Spleen (tissue), 11 donors: Measurements from ENCODE around the gene STN1. TPM values are rescaled to one million over a fixed set of nuclear protein-coding genes. Genes with fewer than 3 reads are reported as not detected.

Source experiments
- DNase-seq: peaks from one replicate; pipeline ENCODE4 v3.0.0-alpha.2; 2020
- H3K27ac ChIP-seq, 8 donors: fragments of 200-600 bp; sonication (generic) in 7 of 8; 1 replicate in 4 of 8; 2 replicates in 4 of 8; pipeline versions ENCODE4 v1.5.0 to v1.8.0; 2016 to 2021; ENCODE audit warnings: inconsistent platforms in 4 of 8, mild to moderate bottlenecking in 4 of 8, moderate library complexity in 1 of 8
- H3K27me3 ChIP-seq, 7 donors: fragments of 200-600 bp; sonication (generic) in 6 of 7; replicated peaks in 1 of 7; 1 replicate in 4 of 7; 2 replicates in 3 of 7; pipeline versions ENCODE4 v1.5.0 to v1.8.0; 2016 to 2021; ENCODE audit warnings: inconsistent platforms in 3 of 7, mild to moderate bottlenecking in 1 of 7
- H3K36me3 ChIP-seq, 6 donors: fragments of 200-600 bp; sonication (generic) in 5 of 6; 1 replicate in 4 of 6; 2 replicates in 2 of 6; pipeline versions ENCODE4 v1.5.0 to v1.8.0; 2016 to 2021; ENCODE audit warnings: inconsistent platforms in 2 of 6
- H3K4me1 ChIP-seq, 6 donors: fragments of 200-600 bp; sonication (generic) in 5 of 6; 1 replicate in 3 of 6; 2 replicates in 3 of 6; pipeline versions ENCODE4 v1.5.0 to v1.8.0; 2016 to 2021; ENCODE audit warnings: inconsistent platforms in 3 of 6
- H3K4me3 ChIP-seq, 8 donors: fragments of 200-600 bp; sonication (generic) in 7 of 8; 1 replicate in 4 of 8; 2 replicates in 4 of 8; pipeline versions ENCODE4 v1.5.0 to v1.8.0; 2016 to 2021; ENCODE audit warnings: inconsistent platforms in 4 of 8, mild to moderate bottlenecking in 4 of 8, moderate library complexity in 2 of 8
- H3K9me3 ChIP-seq, 8 donors: fragments of 200-600 bp; sonication (generic) in 7 of 8; 1 replicate in 4 of 8; 2 replicates in 4 of 8; pipeline versions ENCODE4 v1.5.0 to v1.8.0; 2016 to 2021; ENCODE audit warnings: inconsistent platforms in 4 of 8
- POLR2A ChIP-seq, 3 donors: fragments of 450-650 bp; IDR thresholded peaks; one replicate each; pipeline ENCODE4 v1.5.1; 2017; ENCODE audit warnings: antibody characterized with exemption in 3 of 3, mild to moderate bottlenecking in 1 of 3
- POLR2AphosphoS5 ChIP-seq, 3 donors: sonication (generic); formaldehyde crosslinking; IDR thresholded peaks; one replicate each; pipeline ENCODE4 v1.5.1; 2017; ENCODE audit warnings: antibody characterized with exemption in 3 of 3
- WGBS, 5 donors: extraction: QIAGEN DNeasy Blood & Tissue Kit in 3 of 5; methylation state at CpG; one replicate each; pipeline versions ENCODE4 v1.1.5 to v1.1.7; 2013 to 2018; 5-methylcytosine and 5-hydroxymethylcytosine counted together
- intact Hi-C: fragments of 100-400 bp; cut with DNase I; formaldehyde crosslinking; loops from one replicate; pipeline ENCODE4 v1.15.0; 2023; ENCODE audit warnings: low total_unique reads
- polyA plus RNA-seq, 3 donors: library from polyadenylated mRNA; stranded (reverse); fragments of 200-250 nt; gene quantifications; one replicate each; pipeline ENCODE4 v1.2.1, GENCODE V29; 2013
- total RNA-seq, 7 donors: library from RNA; depleted of rRNA in 3 of 7; stranded (reverse); fragments of >200 nt in 3 of 7; fragmentation: NEBNext Ultra II Directional in 4 of 7; extraction: Animal tissue kit (Norgen Biotek cat#: 25700) in 4 of 7; gene quantifications; one replicate each; pipeline versions ENCODE4 v1.1.0 to v1.2.1, GENCODE V29; 2016 to 2021
- TF ChIP-seq, protein P1 (sequence below), 11 experiments: fragments of 200-600 bp in 7 of 11; fragments of 450-650 bp in 4 of 11; sonication (generic) in 4 of 11; IDR thresholded peaks in 8 of 11; conservative IDR thresholded peaks in 3 of 11; 1 replicate in 7 of 11; 2 replicates in 4 of 11; pipeline versions ENCODE4 v1.4.0 to v1.8.0; 2016 to 2021; ENCODE audit warnings: antibody characterized with exemption in 11 of 11, inconsistent platforms in 4 of 11, mild to moderate bottlenecking in 1 of 11
- donor health status: healthy with polysubstance abuse.
- donor health status: DM: no; HTN: no; CAD: no; lungs with moderate emphysema.
- donor health status: DM: no; HTN: no; CAD: no.
- donor health status: Bipolar disorder and iron deficiency.
- donor health status: healthy.
- donor health status: DM: no; HTN: no; CAD: no.
- donor health status: DM: yes; HTN: yes; CAD: no.

STN1 gene
- total and polyA plus RNA-seq, 10 donors, result 14.2 to 27.7 (median 22.3) TPM

DNA sequence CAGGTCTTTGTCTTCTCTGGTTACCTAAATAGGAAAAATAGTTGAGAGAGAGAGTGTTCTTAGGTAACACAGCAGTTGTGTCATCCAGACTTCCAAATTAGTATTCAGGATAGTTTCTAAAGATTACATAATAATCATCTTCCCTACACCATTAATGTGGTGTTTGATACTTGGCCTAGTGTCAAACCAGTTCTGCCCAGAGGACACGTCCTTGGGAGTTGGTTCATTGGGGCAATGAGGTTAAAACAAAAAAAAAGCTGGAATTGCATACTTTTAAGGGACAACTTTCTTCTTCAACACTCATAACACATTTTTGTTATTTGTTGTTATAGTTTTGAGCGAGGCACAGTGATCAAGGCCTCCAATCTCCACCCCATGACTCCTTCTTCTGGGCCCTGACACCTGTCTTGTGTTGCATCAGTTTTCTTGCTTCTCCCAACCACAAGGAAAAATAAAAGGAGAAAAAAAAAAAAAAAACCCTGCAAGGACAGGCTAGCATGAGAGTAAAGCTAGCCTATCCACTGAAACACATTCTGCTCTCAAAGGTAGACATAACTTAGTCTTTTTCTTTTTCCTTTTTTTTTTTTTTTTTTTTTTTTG lies 28.8 kb downstream of the STN1 start:
- intact Hi-C loops, result loop anchor here (2.0 to 10.0 kb wide), 2 partner anchors 196 to 320 kb away; partner anchors contain the start of gene COL17A1
- 57 to 78% (median 76%) methylated on average over 2 of the region's 2 CpGs for WGBS, 5 donors
- TF ChIP-seq POLR2AphosphoS5 (IDR thresholded peaks at IDR 0.05) (no peak), POLR2A (IDR thresholded peaks at IDR 0.05) (no peak)
- TF ChIP-seq, protein P1, sequence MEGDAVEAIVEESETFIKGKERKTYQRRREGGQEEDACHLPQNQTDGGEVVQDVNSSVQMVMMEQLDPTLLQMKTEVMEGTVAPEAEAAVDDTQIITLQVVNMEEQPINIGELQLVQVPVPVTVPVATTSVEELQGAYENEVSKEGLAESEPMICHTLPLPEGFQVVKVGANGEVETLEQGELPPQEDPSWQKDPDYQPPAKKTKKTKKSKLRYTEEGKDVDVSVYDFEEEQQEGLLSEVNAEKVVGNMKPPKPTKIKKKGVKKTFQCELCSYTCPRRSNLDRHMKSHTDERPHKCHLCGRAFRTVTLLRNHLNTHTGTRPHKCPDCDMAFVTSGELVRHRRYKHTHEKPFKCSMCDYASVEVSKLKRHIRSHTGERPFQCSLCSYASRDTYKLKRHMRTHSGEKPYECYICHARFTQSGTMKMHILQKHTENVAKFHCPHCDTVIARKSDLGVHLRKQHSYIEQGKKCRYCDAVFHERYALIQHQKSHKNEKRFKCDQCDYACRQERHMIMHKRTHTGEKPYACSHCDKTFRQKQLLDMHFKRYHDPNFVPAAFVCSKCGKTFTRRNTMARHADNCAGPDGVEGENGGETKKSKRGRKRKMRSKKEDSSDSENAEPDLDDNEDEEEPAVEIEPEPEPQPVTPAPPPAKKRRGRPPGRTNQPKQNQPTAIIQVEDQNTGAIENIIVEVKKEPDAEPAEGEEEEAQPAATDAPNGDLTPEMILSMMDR (IDR thresholded peaks at IDR 0.05 in 8 of 11, conservative IDR thresholded peaks at IDR 0.05 in 3 of 11), result no peak
- H3K9me3 ChIP-seq, result no peaks in the 10 kb centered on the region
- DNase-seq, result no peak
- H3K4me3 ChIP-seq, result no peak overlapping the region
- peaks cover 9 to 49% (median 28%) of the 10 kb centered on the region in 6 donors for H3K4me1 ChIP-seq
- H3K36me3 ChIP-seq, result peaks cover 0 to 91% (median 33%) of the 10 kb centered on the region in 6 donors
- H3K27me3 ChIP-seq, result no peaks in the 10 kb centered on the region
- H3K27ac ChIP-seq, result peak overlapping the region in 3 of 8 donors; percentile 27 to 78 (median 57)

DNA sequence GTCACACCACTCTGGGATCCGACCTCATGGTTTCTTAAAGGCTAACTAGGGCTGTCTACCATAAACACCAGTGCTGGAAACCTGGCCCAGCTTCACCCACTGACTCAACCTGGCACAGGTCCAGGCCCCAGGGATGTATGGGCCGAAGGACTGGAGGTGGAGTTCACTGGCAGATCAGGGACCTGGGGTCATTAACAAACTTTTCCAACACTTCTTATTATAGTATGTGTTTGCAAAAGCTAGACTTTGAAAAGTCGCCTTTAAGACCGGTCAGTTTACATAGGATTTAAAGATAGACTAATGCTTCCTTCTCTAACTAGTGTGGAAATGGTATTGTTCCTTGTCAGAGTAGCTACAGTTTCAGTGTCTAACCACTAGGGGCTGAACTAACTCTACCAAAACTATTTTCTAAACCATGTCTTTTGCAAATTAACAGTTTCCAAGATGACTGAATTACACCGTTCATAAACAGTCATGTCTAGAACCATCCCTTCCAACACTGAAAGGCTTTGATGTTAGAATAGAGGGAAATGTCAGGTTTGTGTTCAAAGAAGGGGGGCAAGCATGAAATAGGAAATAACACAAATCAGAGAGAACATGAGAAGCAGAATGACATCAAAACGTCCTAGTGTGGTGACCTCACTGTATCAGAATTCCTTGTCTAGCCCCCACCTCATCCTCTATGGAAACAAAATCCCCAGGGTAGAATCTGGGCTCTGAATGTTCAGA lies 29.7 kb downstream of the STN1 start:
- Histone ChIP-seq H3K4me1 (peaks cover 0 to 40% (median 24%) of the 10 kb centered on the region in 6 donors), H3K4me3 (no peak overlapping the region), H3K27me3 (no peaks in the 10 kb centered on the region), H3K27ac (peak overlapping the region in 3 of 8 donors; percentile 27 to 78 (median 57)), H3K9me3 (no peaks in the 10 kb centered on the region), H3K36me3 (peaks cover 0 to 94% (median 34%) of the 10 kb centered on the region in 6 donors)
- no peak for DNase-seq
- WGBS, 5 donors, result 24 to 34% (median 27%) methylated on average over 6 of the region's 6 CpGs
- intact Hi-C loops, result loop anchor here (2.0 to 10.0 kb wide), 2 partner anchors 197 to 321 kb away; partner anchors contain the start of gene COL17A1
- TF ChIP-seq, protein P1 (IDR thresholded peaks at IDR 0.05 in 8 of 11, conservative IDR thresholded peaks at IDR 0.05 in 3 of 11), result peak; percentile 78 to 94 (median 83)
- TF ChIP-seq POLR2A (IDR thresholded peaks at IDR 0.05), result no peak
- TF ChIP-seq POLR2AphosphoS5 (IDR thresholded peaks at IDR 0.05), result no peak

DNA sequence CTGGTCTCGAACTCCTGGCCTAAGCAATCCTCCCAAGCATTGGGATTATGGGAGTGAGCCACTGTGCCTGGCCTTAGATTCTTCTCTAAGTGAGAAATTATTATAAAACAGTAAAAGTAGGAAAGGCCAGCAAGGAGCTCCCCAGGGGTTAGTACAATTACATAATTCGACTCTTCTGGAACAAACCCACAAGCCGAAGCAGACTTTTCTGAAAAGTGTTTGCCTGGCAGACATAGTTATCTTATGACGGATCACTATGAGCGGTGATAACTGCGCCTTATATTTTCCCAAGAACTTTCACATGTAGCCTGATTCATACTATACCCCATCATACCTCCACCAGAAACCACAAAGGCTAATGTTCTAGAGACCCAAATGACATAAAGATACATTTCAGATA lies 32.4 kb downstream of the STN1 start:
- Histone ChIP-seq H3K9me3 (no peaks in the 10 kb centered on the region), H3K27me3 (no peaks in the 10 kb centered on the region), H3K4me3 (no peak overlapping the region), H3K4me1 (peaks cover 0 to 33% (median 18%) of the 10 kb centered on the region in 6 donors), H3K36me3 (peaks cover 0 to 94% (median 47%) of the 10 kb centered on the region in 6 donors), H3K27ac (no peak overlapping the region)
- WGBS, 5 donors, result 85 to 96% (median 95%) methylated on average over 6 of the region's 6 CpGs
- intact Hi-C loops, result loop anchor here (10.0 kb wide), 1 partner anchor 199 kb away; the partner anchor contains the start of gene COL17A1
- TF ChIP-seq POLR2A (IDR thresholded peaks at IDR 0.05), result no peak
- TF ChIP-seq, protein P1 (IDR thresholded peaks at IDR 0.05 in 8 of 11, conservative IDR thresholded peaks at IDR 0.05 in 3 of 11), result no peak
- TF ChIP-seq POLR2AphosphoS5 (IDR thresholded peaks at IDR 0.05), result no peak
- DNase-seq, result no peak

DNA sequence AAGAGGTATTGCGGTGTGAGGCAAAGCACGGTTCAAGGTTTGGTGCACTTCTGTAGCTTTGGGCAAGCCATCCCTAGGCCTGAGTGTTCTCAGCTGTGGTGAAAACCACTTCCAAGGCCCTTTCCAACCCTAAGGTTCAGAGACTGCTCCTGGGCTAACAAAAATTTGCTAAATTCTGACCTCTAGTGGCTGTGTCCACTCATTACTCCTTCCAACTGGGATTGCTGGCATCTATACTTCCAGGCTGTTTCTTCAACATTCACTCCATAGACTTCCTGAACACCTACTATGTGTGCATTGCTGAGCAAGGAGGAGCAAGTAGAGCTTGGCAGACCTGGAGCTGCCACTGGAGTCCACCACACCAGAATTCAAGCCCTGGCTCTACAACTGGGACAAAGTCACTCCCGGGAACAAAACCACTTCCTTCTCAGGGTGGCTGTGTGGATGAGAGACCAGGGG lies 33.3 kb downstream of the STN1 start:
- H3K4me1 ChIP-seq, result peaks cover 0 to 24% (median 14%) of the 10 kb centered on the region in 6 donors
- H3K4me3 ChIP-seq, result no peak overlapping the region
- H3K27me3 ChIP-seq, result no peaks in the 10 kb centered on the region
- TF ChIP-seq, protein P1 (IDR thresholded peaks at IDR 0.05 in 8 of 11, conservative IDR thresholded peaks at IDR 0.05 in 3 of 11), result peak; percentile 42 to 83 (median 74)
- TF ChIP-seq POLR2A (IDR thresholded peaks at IDR 0.05) (no peak), POLR2AphosphoS5 (IDR thresholded peaks at IDR 0.05) (no peak)
- no peak for DNase-seq
- intact Hi-C loops, result loop anchor here (5.0 to 10.0 kb wide), 2 partner anchors 172 to 200 kb away; partner anchors contain the start of gene COL17A1
- H3K9me3 ChIP-seq, result no peaks in the 10 kb centered on the region
- no peak overlapping the region for H3K27ac ChIP-seq
- 61 to 89% (median 70%) methylated on average over 3 of the region's 3 CpGs for WGBS, 5 donors
- peaks cover 0 to 94% (median 52%) of the 10 kb centered on the region in 6 donors for H3K36me3 ChIP-seq
